Endothelial cell of umbilical vein (primary cell): Measurements from ENCODE around the gene SLAMF6. TPM values are rescaled to one million over a fixed set of nuclear protein-coding genes. Genes with fewer than 3 reads are reported as not detected.

Source experiments
- BruUV-seq: library from RNA; stranded (reverse); fragments of 400-500 nt; replicated peaks from 2 replicates; lab custom pipeline; 2021; lab: Mats Ljungman, UMichigan
- CTCF ChIA-PET: fragments of 300-600, 350-600 bp; sonication (Branson Sonifier 250); formaldehyde crosslinking; loops from one replicate; lab custom pipeline; 2021; ENCODE audit warnings: antibody characterized with exemption, inconsistent platforms; lab: Charles Lee
- POLR2A ChIA-PET: fragments of 300-600, 350-600 bp; sonication (Branson Sonifier 250); formaldehyde crosslinking; loops from one replicate; lab custom pipeline; 2021; ENCODE audit warnings: antibody characterized with exemption, inconsistent platforms; lab: Charles Lee
- DNase-seq: peaks from one replicate; pipeline ENCODE4 v3.0.0-alpha.2; 2011; ENCODE audit warnings: low read depth, low spot score
- FAIRE-seq: peaks from 2 replicates; lab custom pipeline; 2011; peaks lifted over from hg19 to GRCh38; lab: Jason Lieb, UNC
- H2AFZ ChIP-seq: 2 replicates; pipeline ENCODE4 v1.6.0; 2012; ENCODE audit warnings: low read depth, low read length, control low read depth, inconsistent platforms
- H3K27ac ChIP-seq: 2 replicates; pipeline ENCODE4 v1.5.1; 2011; ENCODE audit warnings: low read depth, mild to moderate bottlenecking, control low read depth, low read length, moderate library complexity; ENCODE audit not compliant: insufficient read depth
- H3K27me3 ChIP-seq, 2 experiments: 2 replicates each; pipeline versions ENCODE4 v1.6.0 to v1.6.1; 2011; ENCODE audit warnings: low read length in 2 of 2, mixed read lengths in 1 of 2; ENCODE audit not compliant: control insufficient read depth in 2 of 2, insufficient read depth in 2 of 2
- H3K36me3 ChIP-seq, 2 experiments: 2 replicates in 1 of 2; 3 replicates in 1 of 2; pipeline ENCODE4 v1.5.1; 2011; ENCODE audit warnings: low read length in 2 of 2, mild to moderate bottlenecking in 1 of 2, moderate library complexity in 1 of 2; ENCODE audit not compliant: control insufficient read depth in 2 of 2, insufficient read depth in 2 of 2; ENCODE audit errors: extremely low read depth in 1 of 2
- H3K4me1 ChIP-seq: 3 replicates; pipeline ENCODE4 v1.5.1; 2011; ENCODE audit warnings: mild to moderate bottlenecking, low read length; ENCODE audit not compliant: control insufficient read depth, insufficient read depth; ENCODE audit errors: extremely low read depth
- H3K4me2 ChIP-seq: 2 replicates; pipeline ENCODE4 v1.6.1; 2011; ENCODE audit warnings: low read length, control low read depth, mixed read lengths; ENCODE audit not compliant: insufficient read depth
- H3K4me3 ChIP-seq, 3 experiments: fragments of 200-600 bp in 1 of 3; sonication (generic), shearing (Covaris generic) in 1 of 3; replicated peaks in 1 of 3; 2 replicates each; pipeline ENCODE4 v1.5.1; 2011 to 2016; ENCODE audit warnings: control low read depth in 3 of 3, low read length in 3 of 3, mild to moderate bottlenecking in 2 of 3, inconsistent platforms in 1 of 3, low read depth in 1 of 3, moderate library complexity in 1 of 3; ENCODE audit not compliant: insufficient read depth in 1 of 3
- H3K79me2 ChIP-seq: 2 replicates; pipeline ENCODE4 v1.6.0; 2012; ENCODE audit warnings: low read length, inconsistent platforms; ENCODE audit not compliant: control insufficient read depth, insufficient read depth
- H3K9ac ChIP-seq: replicated peaks from 2 replicates; pipeline ENCODE3; 2011; ENCODE audit warnings: low read length, control low read depth; ENCODE audit not compliant: insufficient read depth; ENCODE audit errors: extremely low read depth
- H3K9me1 ChIP-seq: replicated peaks from 3 replicates; pipeline ENCODE4 v1.6.0; 2011; ENCODE audit warnings: mild to moderate bottlenecking, low read length; ENCODE audit not compliant: control insufficient read depth, insufficient read depth; ENCODE audit errors: extremely low read depth
- H3K9me3 ChIP-seq: replicated peaks from 2 replicates; pipeline ENCODE4 v1.5.1; 2012; ENCODE audit warnings: low read length, inconsistent platforms; ENCODE audit not compliant: control insufficient read depth, insufficient read depth
- H4K20me1 ChIP-seq: replicated peaks from 2 replicates; pipeline ENCODE3; 2011; ENCODE audit warnings: mild to moderate bottlenecking, low read length; ENCODE audit not compliant: control insufficient read depth, insufficient read depth; ENCODE audit errors: extremely low read depth
- EZH2 ChIP-seq: IDR thresholded peaks from 2 replicates; pipeline ENCODE4 v1.6.1; 2012; ENCODE audit warnings: borderline replicate concordance, low read depth, mild to moderate bottlenecking, moderate library complexity, low read length, inconsistent platforms; ENCODE audit not compliant: severe bottlenecking
- FOS ChIP-seq: IDR thresholded peaks from 2 replicates; pipeline ENCODE4 v1.6.1; 2011; ENCODE audit warnings: mild to moderate bottlenecking, low read length, moderate library complexity, borderline replicate concordance; ENCODE audit not compliant: insufficient read depth
- GATA2 ChIP-seq: IDR thresholded peaks from 2 replicates; pipeline ENCODE4 v1.7.0; 2011; ENCODE audit warnings: low read depth, mild to moderate bottlenecking, moderate library complexity, mixed read lengths, low read length; ENCODE audit not compliant: insufficient read length, insufficient read depth
- JUN ChIP-seq: IDR thresholded peaks from 2 replicates; pipeline ENCODE4 v1.6.1; 2011; ENCODE audit warnings: borderline replicate concordance, low read depth; ENCODE audit not compliant: insufficient read length, insufficient read depth
- MYC ChIP-seq: IDR thresholded peaks from one replicate; pipeline ENCODE4 v1.6.1; 2011; ENCODE audit warnings: mild to moderate bottlenecking, low read depth, low read length
- POLR2A ChIP-seq: IDR thresholded peaks from 2 replicates; pipeline ENCODE4 v1.6.1; 2012; ENCODE audit warnings: low read depth, mild to moderate bottlenecking, control low read depth, low read length
- POLR2AphosphoS5 ChIP-seq: IDR thresholded peaks from 2 replicates; pipeline ENCODE4 v1.6.1; 2012; ENCODE audit warnings: low read depth, mild to moderate bottlenecking, control low read depth, low read length, moderate library complexity; ENCODE audit not compliant: insufficient read depth
- dilution Hi-C: fragments of 300-500 bp; cut with MboI; formaldehyde crosslinking; loops from one replicate; pipeline ENCODE4 v1.15.0; 2019; ENCODE audit warnings: low sequenced_read_pairs; ENCODE audit not compliant: extremely low pct_ligation_motif_present
- intact Hi-C: fragments of 100-400 bp; cut with micrococcal nuclease; formaldehyde crosslinking; loops from one replicate; pipeline ENCODE4 v1.10.0; 2022
- polyA plus RNA-seq, 4 experiments: library from polyadenylated mRNA; depleted of rRNA in 3 of 4; stranded (reverse) in 3 of 4; unstranded in 1 of 4; fragments of >200 nt; gene quantifications; 2 replicates each; pipeline versions ENCODE4 v1.2.1 to v1.2.3, GENCODE V29; 2011 to 2012; ENCODE audit warnings: missing spikeins in 1 of 4
- total RNA-seq: library from RNA; stranded (reverse); gene quantifications from 2 replicates; pipeline ENCODE4 v1.2.3, GENCODE V29; 2021
- TF ChIP-seq, protein P1 (sequence below): IDR thresholded peaks from 2 replicates; pipeline ENCODE4 v1.6.1; 2011; ENCODE audit not compliant: insufficient read depth, insufficient read length
- TF ChIP-seq, protein P2 (sequence below), 2 donors: IDR thresholded peaks; 1 replicate in 1 of 2; 2 replicates in 1 of 2; pipeline ENCODE4 v1.5.1; 2011; ENCODE audit warnings: low read length in 2 of 2, mild to moderate bottlenecking in 2 of 2, moderate library complexity in 2 of 2, control low read depth in 1 of 2, inconsistent platforms in 1 of 2, low read depth in 1 of 2; ENCODE audit not compliant: insufficient read depth in 1 of 2; ENCODE audit errors: extremely low read depth in 1 of 2

Gene SLAMF6
- total and polyA plus RNA-seq, 2 donors (not counting 3 experiments of a cell fraction or from before 2014, with no cell fraction given): not detected

DNA sequence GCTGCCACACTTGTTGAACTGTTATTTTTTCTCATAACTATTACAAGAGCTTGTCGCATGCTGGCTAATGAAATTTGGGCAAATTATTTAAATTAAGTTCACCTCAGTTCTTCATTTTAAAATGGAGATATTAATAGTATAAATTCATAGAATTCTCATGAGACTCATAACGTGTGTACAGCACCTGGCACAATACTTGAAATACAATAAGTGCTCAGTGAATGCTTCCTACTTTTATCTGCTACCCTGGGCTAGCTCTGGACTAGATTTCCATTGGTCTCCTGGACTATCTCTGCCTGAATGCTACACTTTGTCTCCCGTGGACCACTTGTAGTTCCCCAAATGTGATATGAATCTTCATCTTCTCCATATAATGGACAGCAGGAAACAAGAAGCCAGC, 919 bp downstream of the SLAMF6 start:
- H3K27me3 ChIP-seq: no peaks in the 10 kb centered on the region
- CTCF ChIA-PET: no interaction called here
- H2AFZ ChIP-seq: no peak overlapping the region
- H3K9ac ChIP-seq: no peak overlapping the region
- FAIRE-seq (no peak), DNase-seq (no peak)
- no peaks in the 10 kb centered on the region for H3K9me1 ChIP-seq
- H3K36me3 ChIP-seq: no peaks in the 10 kb centered on the region
- POLR2A ChIA-PET: no interaction called here
- H3K4me3 ChIP-seq: no peak overlapping the region
- BruUV-seq: no TSS peak
- H3K4me1 ChIP-seq: no peaks in the 10 kb centered on the region
- no peak overlapping the region for H3K27ac ChIP-seq
- intact Hi-C loops (no loop called here), dilution Hi-C loops (no loop called here)
- no peak overlapping the region for H3K4me2 ChIP-seq
- no peaks in the 10 kb centered on the region for H4K20me1 ChIP-seq
- H3K79me2 ChIP-seq: no peaks in the 10 kb centered on the region
- no peak for TF ChIP-seq GATA2
- TF ChIP-seq, protein P1, sequence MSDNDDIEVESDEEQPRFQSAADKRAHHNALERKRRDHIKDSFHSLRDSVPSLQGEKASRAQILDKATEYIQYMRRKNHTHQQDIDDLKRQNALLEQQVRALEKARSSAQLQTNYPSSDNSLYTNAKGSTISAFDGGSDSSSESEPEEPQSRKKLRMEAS: no peak
- TF ChIP-seq JUN: no peak
- TF ChIP-seq EZH2: no peak
- TF ChIP-seq, protein P2, sequence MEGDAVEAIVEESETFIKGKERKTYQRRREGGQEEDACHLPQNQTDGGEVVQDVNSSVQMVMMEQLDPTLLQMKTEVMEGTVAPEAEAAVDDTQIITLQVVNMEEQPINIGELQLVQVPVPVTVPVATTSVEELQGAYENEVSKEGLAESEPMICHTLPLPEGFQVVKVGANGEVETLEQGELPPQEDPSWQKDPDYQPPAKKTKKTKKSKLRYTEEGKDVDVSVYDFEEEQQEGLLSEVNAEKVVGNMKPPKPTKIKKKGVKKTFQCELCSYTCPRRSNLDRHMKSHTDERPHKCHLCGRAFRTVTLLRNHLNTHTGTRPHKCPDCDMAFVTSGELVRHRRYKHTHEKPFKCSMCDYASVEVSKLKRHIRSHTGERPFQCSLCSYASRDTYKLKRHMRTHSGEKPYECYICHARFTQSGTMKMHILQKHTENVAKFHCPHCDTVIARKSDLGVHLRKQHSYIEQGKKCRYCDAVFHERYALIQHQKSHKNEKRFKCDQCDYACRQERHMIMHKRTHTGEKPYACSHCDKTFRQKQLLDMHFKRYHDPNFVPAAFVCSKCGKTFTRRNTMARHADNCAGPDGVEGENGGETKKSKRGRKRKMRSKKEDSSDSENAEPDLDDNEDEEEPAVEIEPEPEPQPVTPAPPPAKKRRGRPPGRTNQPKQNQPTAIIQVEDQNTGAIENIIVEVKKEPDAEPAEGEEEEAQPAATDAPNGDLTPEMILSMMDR (IDR thresholded peaks at IDR 0.05; ENCODE audit: extremely low read depth in 1 of 2, insufficient read depth in 1 of 2, low read depth in 1 of 2, low read length in 2 of 2): no peak
- TF ChIP-seq FOS: no peak
- TF ChIP-seq POLR2AphosphoS5: no peak
- TF ChIP-seq POLR2A: no peak
- TF ChIP-seq MYC: no peak
- H3K9me3 ChIP-seq: no peaks in the 10 kb centered on the region
